HUES64 (cell line): ENCODE data around the gene ABHD16A. TPM values are rescaled to one million over a fixed set of nuclear protein-coding genes. Genes with fewer than 3 reads are reported as not detected.

Experiments used
- H3K27ac ChIP-seq: 2 replicates; pipeline ENCODE4 v1.7.0; 2013; ENCODE audit warnings: low read depth, low read length, inconsistent platforms
- H3K27me3 ChIP-seq: 2 replicates; pipeline ENCODE4 v1.6.1; 2013; ENCODE audit warnings: mild to moderate bottlenecking, low read length; ENCODE audit not compliant: insufficient read depth
- H3K36me3 ChIP-seq: 2 replicates; pipeline ENCODE4 v1.6.1; 2013; ENCODE audit warnings: mild to moderate bottlenecking, low read length; ENCODE audit not compliant: insufficient read depth
- H3K4me1 ChIP-seq: 2 replicates; pipeline ENCODE4 v1.6.1; 2013; ENCODE audit warnings: mild to moderate bottlenecking, low read length, moderate library complexity; ENCODE audit not compliant: insufficient read depth
- H3K4me3 ChIP-seq: 2 replicates; pipeline ENCODE4 v1.5.1; 2013; ENCODE audit warnings: mild to moderate bottlenecking, low read length, moderate library complexity
- H3K9ac ChIP-seq: 2 replicates; pipeline ENCODE4 v1.6.1; 2013; ENCODE audit warnings: mild to moderate bottlenecking, low read depth, low read length
- H3K9me3 ChIP-seq: 2 replicates; pipeline ENCODE4 v1.6.1; 2013; ENCODE audit warnings: low read depth, low read length; ENCODE audit not compliant: insufficient read depth
- WGBS: fragments of 150-250, 120-280 bp; methylation state at CpG from one replicate; pipeline ENCODE4 v1.1.7; 2013; ENCODE audit warnings: missing lambda C conversion rate; 5-methylcytosine and 5-hydroxymethylcytosine counted together
- polyA plus RNA-seq, 2 experiments: library from polyadenylated mRNA; stranded (reverse); fragments of 50-300 nt; gene quantifications; one replicate each; pipeline ENCODE4 v1.2.3, GENCODE V29; 2013

ABHD16A gene
- polyA plus RNA-seq (2013, experiment 1 of 2) = 28.2 TPM
- polyA plus RNA-seq (2013, experiment 2 of 2) = 28.3 TPM

- no peaks in the 10 kb centered on the region for H3K9me3 ChIP-seq
- peak within 1 kb of the TSS; percentile 84 for H3K9ac ChIP-seq
- no peaks in the 10 kb centered on the region for H3K27me3 ChIP-seq
- WGBS = 4% methylated on average over 54 of the region's 54 CpGs
- H3K27ac ChIP-seq = peak within 1 kb of the TSS; percentile 90
- H3K4me1 ChIP-seq = 0 out of 2 replicates have a peak, but pooled peaks cover 4% of the 10 kb centered on the region
- peak within 1 kb of the TSS; percentile 87 for H3K4me3 ChIP-seq
- peaks cover 10% of the 10 kb centered on the region; the same call in 1 of the 2 replicates for H3K36me3 ChIP-seq
These were observed at the start of gene ABHD16A for GRCh38 chr6:31702819-31703716. Gene ABHD16A (minus strand): TSS chr6:31703324. CDS start chr6:31703281, 43 bp downstream.

GRCh38 chr6:31752739-31753319 is 49.7 kb upstream of the ABHD16A start:
- Histone ChIP-seq H3K27ac (no peak overlapping the region), H3K27me3 (no peaks in the 10 kb centered on the region), H3K4me3 (no peak overlapping the region), H3K4me1 (no peaks in the 10 kb centered on the region), H3K9me3 (no peaks in the 10 kb centered on the region), H3K36me3 (peaks cover 7% of the 10 kb centered on the region; the same call in 1 of the 2 replicates), H3K9ac (no peak overlapping the region)
- 89% methylated on average over 8 of the region's 8 CpGs for WGBS

- peaks cover 13% of the 10 kb centered on the region for H3K36me3 ChIP-seq
These were observed 47.4 kb upstream of the ABHD16A start for GRCh38 chr6:31750411-31751022.

GRCh38 chr6:31749301-31750036 is 46.3 kb upstream of the ABHD16A start:
- Histone ChIP-seq H3K27me3 (no peaks in the 10 kb centered on the region), H3K9me3 (no peaks in the 10 kb centered on the region), H3K4me3 (no peak overlapping the region), H3K4me1 (no peaks in the 10 kb centered on the region), H3K36me3 (peaks cover 13% of the 10 kb centered on the region), H3K9ac (no peak overlapping the region), H3K27ac (no peak overlapping the region)
- WGBS = 97% methylated on average over 6 of the region's 8 CpGs

More at GRCh38 chr6:31750411-31751022, 47.4 kb upstream of the ABHD16A start:
- Histone ChIP-seq H3K9me3 (no peaks in the 10 kb centered on the region), H3K4me3 (no peak overlapping the region), H3K9ac (no peak overlapping the region), H3K27ac (no peak overlapping the region), H3K27me3 (no peaks in the 10 kb centered on the region), H3K4me1 (no peaks in the 10 kb centered on the region)
- 97% methylated on average over 6 of the region's 7 CpGs for WGBS

- WGBS = 95% methylated on average over 1 of the region's 1 CpG
- no peaks in the 10 kb centered on the region for H3K9me3 ChIP-seq
- no peaks in the 10 kb centered on the region for H3K27me3 ChIP-seq
- H3K4me3 ChIP-seq = no peak overlapping the region
- H3K27ac ChIP-seq = no peak overlapping the region
- peaks cover 33% of the 10 kb centered on the region for H3K36me3 ChIP-seq
- H3K9ac ChIP-seq = no peak overlapping the region
- peaks cover 13% of the 10 kb centered on the region; the same call in 1 of the 2 replicates for H3K4me1 ChIP-seq
These were observed 41.3 kb upstream of the ABHD16A start for GRCh38 chr6:31744422-31744821.

- Histone ChIP-seq H3K9ac (no peak overlapping the region), H3K27ac (no peak overlapping the region), H3K9me3 (no peaks in the 10 kb centered on the region), H3K4me3 (no peak overlapping the region), H3K4me1 (peaks cover 27% of the 10 kb centered on the region), H3K36me3 (peaks cover 30% of the 10 kb centered on the region), H3K27me3 (no peaks in the 10 kb centered on the region)
- 96% methylated on average over 3 of the region's 3 CpGs for WGBS
These were observed 39.8 kb upstream of the ABHD16A start for GRCh38 chr6:31742894-31743293.

- Histone ChIP-seq H3K27me3 (no peaks in the 10 kb centered on the region), H3K4me1 (peaks cover 36% of the 10 kb centered on the region), H3K36me3 (peaks cover 24% of the 10 kb centered on the region), H3K27ac (no peak overlapping the region), H3K9me3 (no peaks in the 10 kb centered on the region), H3K4me3 (no peak overlapping the region), H3K9ac (no peak overlapping the region)
- WGBS = 95% methylated on average over 2 of the region's 2 CpGs
These were observed 38.7 kb upstream of the ABHD16A start for GRCh38 chr6:31741815-31742214.

GRCh38 chr6:31740397-31741223 is 37.5 kb upstream of the ABHD16A start:
- peak overlapping the region; percentile 86 for H3K27ac ChIP-seq
- H3K9me3 ChIP-seq = no peaks in the 10 kb centered on the region
- peak overlapping the region; percentile 86 for H3K9ac ChIP-seq
- H3K4me1 ChIP-seq = peaks cover 39% of the 10 kb centered on the region
- H3K27me3 ChIP-seq = no peaks in the 10 kb centered on the region
- peaks cover 24% of the 10 kb centered on the region for H3K36me3 ChIP-seq
- 33% methylated on average over 29 of the region's 29 CpGs for WGBS
- H3K4me3 ChIP-seq = peak overlapping the region; percentile 54

GRCh38 chr6:31739639-31740396 is 36.7 kb upstream of the ABHD16A start, which contains the start of gene MSH5:
Gene MSH5 (plus strand): TSS chr6:31740005. CDS start chr6:31740467, 462 bp downstream.
- under 1% methylated on average over 58 of the region's 58 CpGs for WGBS
- Histone ChIP-seq H3K4me1 (peaks cover 39% of the 10 kb centered on the region), H3K27ac (peak within 1 kb of the TSS; percentile 86)

More at GRCh38 chr6:31739639-31740396, 36.7 kb upstream of the ABHD16A start, which contains the start of gene MSH5:
- Histone ChIP-seq H3K36me3 (peaks cover 24% of the 10 kb centered on the region), H3K27me3 (no peaks in the 10 kb centered on the region), H3K9me3 (no peaks in the 10 kb centered on the region), H3K4me3 (peak within 1 kb of the TSS; percentile 54), H3K9ac (peak within 1 kb of the TSS; percentile 86)
